OCI-LY3 (cell line): Measurements from ENCODE around the gene MRPL3.

ENCODE experiments used
- CTCF ChIP-seq: fragments of 200-600, 300-600 bp; sonication (generic); IDR thresholded peaks from 2 replicates; pipeline ENCODE4 v1.5.1; 2014; ENCODE audit warnings: antibody characterized with exemption, low read length, low read depth
- EZH2phosphoT487 ChIP-seq: fragments of 200-600 bp; shearing (Covaris generic); IDR thresholded peaks from 2 replicates; pipeline ENCODE4 v1.6.1; 2018; ENCODE audit warnings: antibody characterized with exemption, mixed run types, low read depth

- TF ChIP-seq CTCF (no peak), EZH2phosphoT487 (no peak)
Measured at GRCh38 chr3:131551761-131552160, 49.0 kb upstream of the MRPL3 start.
